ENCODE measurements around the gene ST7L.

ST7L gene

GRCh38 chr1:112618114-112618720 is 724 bp downstream of the ST7L start:
- DNase-seq (ENCODE audit: low read depth in 2 of 2) = no peak

- DNase-seq (ENCODE audit: low read depth in 2 of 2) = no peak
Observed at GRCh38 chr1:112614460-112615065, 4.4 kb downstream of the ST7L start.

- no peak for DNase-seq (ENCODE audit: low read depth in 2 of 2)
Observed at GRCh38 chr1:112605633-112606327, 13.2 kb downstream of the ST7L start.

GRCh38 chr1:112603541-112603940 is 15.4 kb downstream of the ST7L start:
- no peak for DNase-seq (ENCODE audit: low read depth in 2 of 2)

GRCh38 chr1:112603012-112603411 is 15.9 kb downstream of the ST7L start:
- DNase-seq (ENCODE audit: low read depth in 2 of 2) = no peak

- DNase-seq (ENCODE audit: low read depth in 2 of 2) = no peak
Observed at GRCh38 chr1:112599477-112599876, 19.5 kb downstream of the ST7L start.

GRCh38 chr1:112594208-112594876 is 24.6 kb downstream of the ST7L start:
- no peak for DNase-seq (ENCODE audit: low read depth in 2 of 2)

GRCh38 chr1:112589766-112590165 is 29.2 kb downstream of the ST7L start:
- DNase-seq (ENCODE audit: low read depth in 2 of 2) = no peak

- DNase-seq (ENCODE audit: low read depth in 2 of 2) = no peak
Observed at GRCh38 chr1:112583366-112583765, 35.6 kb downstream of the ST7L start.

GRCh38 chr1:112581586-112582192 is 37.3 kb downstream of the ST7L start:
- DNase-seq (ENCODE audit: low read depth in 2 of 2) = no peak

- DNase-seq (ENCODE audit: low read depth in 2 of 2) = no peak
Observed at GRCh38 chr1:112579801-112580510, 39.0 kb downstream of the ST7L start.

- no peak for DNase-seq (ENCODE audit: low read depth in 2 of 2)
Observed at GRCh38 chr1:112576240-112576639, 42.7 kb downstream of the ST7L start.

GRCh38 chr1:112575154-112575804 is 43.7 kb downstream of the ST7L start:
- DNase-seq (ENCODE audit: low read depth in 2 of 2) = no peak

GRCh38 chr1:112565800-112566199 is 53.1 kb downstream of the ST7L start:
- DNase-seq (ENCODE audit: low read depth in 2 of 2) = no peak

- DNase-seq (ENCODE audit: low read depth in 2 of 2) = no peak
Observed at GRCh38 chr1:112564081-112564480, 54.9 kb downstream of the ST7L start.

GRCh38 chr1:112563341-112563740 is 55.6 kb downstream of the ST7L start:
- DNase-seq (ENCODE audit: low read depth in 2 of 2) = no peak

- no peak for DNase-seq (ENCODE audit: low read depth in 2 of 2)
Observed at GRCh38 chr1:112558634-112559033, 60.3 kb downstream of the ST7L start.

GRCh38 chr1:112557385-112557784 is 61.6 kb downstream of the ST7L start:
- no peak for DNase-seq (ENCODE audit: low read depth in 2 of 2)

- no peak for DNase-seq (ENCODE audit: low read depth in 2 of 2)
Observed at GRCh38 chr1:112554411-112554810, 64.5 kb downstream of the ST7L start.

- DNase-seq (ENCODE audit: low read depth in 2 of 2) = no peak
Observed at GRCh38 chr1:112549590-112549989, 69.4 kb downstream of the ST7L start.

- no peak for DNase-seq (ENCODE audit: low read depth in 2 of 2)
Observed at GRCh38 chr1:112548547-112548946, 70.4 kb downstream of the ST7L start.
